Common myeloid progenitor, CD34-positive (primary cell): ENCODE results near the gene ALOXE3.

Experiments
- CTCF ChIA-PET: fragments of 350-600 bp; sonication (Branson Sonifier 250); formaldehyde crosslinking; loops from one replicate; lab custom pipeline; 2021; ENCODE audit warnings: antibody characterized with exemption; lab: Charles Lee
- POLR2A ChIA-PET: fragments of 350-600 bp; sonication (Branson Sonifier 250); formaldehyde crosslinking; loops from one replicate; lab custom pipeline; 2021; ENCODE audit warnings: antibody characterized with exemption; lab: Charles Lee
- DNase-seq, 3 donors: peaks; one replicate each; pipeline versions ENCODE4 v3.0.0 to v3.0.0-alpha.2; 2013
- H3K27ac ChIP-seq, 2 experiments: 1 replicate in 1 of 2; 2 replicates in 1 of 2; pipeline ENCODE4 v1.7.0; 2013; ENCODE audit warnings: inconsistent platforms in 2 of 2, low read length in 2 of 2, mild to moderate bottlenecking in 2 of 2, low read depth in 1 of 2, moderate library complexity in 1 of 2; ENCODE audit not compliant: severe bottlenecking in 2 of 2, insufficient read depth in 1 of 2, poor library complexity in 1 of 2
- H3K27me3 ChIP-seq, 5 experiments: replicated peaks in 2 of 5; 1 replicate in 3 of 5; 2 replicates in 2 of 5; pipeline versions ENCODE4 v1.6.1 to v1.7.0; 2013; ENCODE audit warnings: low read length in 4 of 5, mild to moderate bottlenecking in 2 of 5, moderate library complexity in 2 of 5, inconsistent platforms in 1 of 5; ENCODE audit not compliant: insufficient read depth in 5 of 5, control insufficient read depth in 4 of 5
- H3K36me3 ChIP-seq, 4 experiments: 1 replicate in 2 of 4; 2 replicates in 2 of 4; pipeline versions ENCODE4 v1.6.1 to v1.7.0; 2013; ENCODE audit warnings: low read length in 3 of 4, control low read depth in 1 of 4, mild to moderate bottlenecking in 1 of 4; ENCODE audit not compliant: control insufficient read depth in 4 of 4, insufficient read depth in 4 of 4
- H3K4me1 ChIP-seq, 4 experiments: 1 replicate in 3 of 4; 2 replicates in 1 of 4; pipeline versions ENCODE4 v1.6.1 to v1.7.1; 2013; ENCODE audit warnings: low read length in 3 of 4, mild to moderate bottlenecking in 3 of 4, control low read depth in 1 of 4, inconsistent platforms in 1 of 4, moderate library complexity in 1 of 4; ENCODE audit not compliant: control insufficient read depth in 4 of 4, insufficient read depth in 4 of 4; ENCODE audit errors: control extremely low read depth in 1 of 4
- H3K4me3 ChIP-seq, 7 experiments: 1 replicate in 4 of 7; 2 replicates in 3 of 7; pipeline versions ENCODE4 v1.5.1 to v1.7.0; 2013; ENCODE audit warnings: mild to moderate bottlenecking in 7 of 7, low read length in 6 of 7, moderate library complexity in 6 of 7, inconsistent platforms in 2 of 7, low read depth in 2 of 7, control low read depth in 1 of 7; ENCODE audit not compliant: insufficient read depth in 4 of 7, control insufficient read depth in 1 of 7; ENCODE audit errors: extremely low read depth in 1 of 7
- H3K9me3 ChIP-seq, 5 experiments: 1 replicate in 4 of 5; 2 replicates in 1 of 5; pipeline versions ENCODE4 v1.6.1 to v1.7.1; 2013; ENCODE audit warnings: low read length in 4 of 5, mild to moderate bottlenecking in 2 of 5, inconsistent platforms in 1 of 5, low read depth in 1 of 5, moderate library complexity in 1 of 5; ENCODE audit not compliant: control insufficient read depth in 4 of 5, insufficient read depth in 2 of 5; ENCODE audit errors: control extremely low read depth in 1 of 5
- WGBS: methylation state at CpG from one replicate; pipeline ENCODE4 v1.1.5; 2013; ENCODE audit not compliant: insufficient coverage; 5-methylcytosine and 5-hydroxymethylcytosine counted together

ALOXE3 gene

DNA sequence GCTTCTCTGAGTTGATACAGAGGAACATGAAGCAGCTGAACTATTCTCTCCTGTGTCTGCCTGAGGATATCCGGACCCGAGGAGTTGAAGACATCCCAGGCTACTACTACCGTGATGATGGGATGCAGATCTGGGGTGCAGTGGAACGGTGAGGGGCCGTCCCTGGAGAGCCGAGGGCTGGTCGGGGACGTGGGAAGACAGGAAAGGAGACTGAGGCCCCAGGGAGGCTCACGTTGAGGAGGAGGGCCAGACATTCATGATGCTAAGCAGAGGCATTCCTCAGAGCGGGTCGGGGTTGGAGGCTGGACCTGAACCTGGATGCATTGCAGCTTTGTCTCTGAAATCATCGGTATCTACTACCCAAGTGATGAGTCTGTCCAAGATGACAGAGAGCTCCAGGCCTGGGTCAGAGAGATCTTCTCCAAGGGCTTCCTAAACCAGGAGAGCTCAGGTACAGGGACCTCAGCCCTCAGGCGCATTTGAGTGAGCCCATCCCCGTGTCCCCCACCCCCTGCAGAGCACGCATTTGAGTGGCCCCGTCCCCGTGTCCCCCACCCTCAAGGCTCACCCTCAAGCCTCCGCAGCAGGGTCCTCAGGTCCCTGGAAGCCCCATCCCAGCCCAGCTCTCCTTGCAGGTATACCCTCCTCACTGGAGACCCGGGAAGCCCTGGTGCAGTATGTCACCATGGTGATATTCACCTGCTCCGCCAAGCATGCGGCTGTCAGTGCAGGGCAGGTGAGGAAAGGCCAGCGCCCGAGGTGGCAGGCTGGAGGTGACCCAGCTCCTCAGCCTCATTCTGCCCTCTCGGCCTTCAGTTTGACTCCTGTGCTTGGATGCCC lies 71.2 kb downstream of the ALOXE3 start:
- Histone ChIP-seq H3K9me3 (no peaks in the 10 kb centered on the region), H3K4me3 (no peak overlapping the region), H3K27ac (no peak overlapping the region), H3K36me3 (no peaks in the 10 kb centered on the region), H3K27me3 (no peaks in the 10 kb centered on the region), H3K4me1 (peaks cover 0 to 4% (median 0%) of the 10 kb centered on the region in 4 experiments)
- POLR2A ChIA-PET: no interaction called here
- DNase-seq: no peak
- CTCF ChIA-PET: interaction anchor here (0.6 to 2.0 kb wide), 8 partner anchors 10 to 185 kb away, joined by 3 to 6 read pairs (median 4); partner anchors contain the start of genes CNTROB and TRAPPC1
- 96% methylated on average over 24 of the region's 24 CpGs for WGBS

DNA sequence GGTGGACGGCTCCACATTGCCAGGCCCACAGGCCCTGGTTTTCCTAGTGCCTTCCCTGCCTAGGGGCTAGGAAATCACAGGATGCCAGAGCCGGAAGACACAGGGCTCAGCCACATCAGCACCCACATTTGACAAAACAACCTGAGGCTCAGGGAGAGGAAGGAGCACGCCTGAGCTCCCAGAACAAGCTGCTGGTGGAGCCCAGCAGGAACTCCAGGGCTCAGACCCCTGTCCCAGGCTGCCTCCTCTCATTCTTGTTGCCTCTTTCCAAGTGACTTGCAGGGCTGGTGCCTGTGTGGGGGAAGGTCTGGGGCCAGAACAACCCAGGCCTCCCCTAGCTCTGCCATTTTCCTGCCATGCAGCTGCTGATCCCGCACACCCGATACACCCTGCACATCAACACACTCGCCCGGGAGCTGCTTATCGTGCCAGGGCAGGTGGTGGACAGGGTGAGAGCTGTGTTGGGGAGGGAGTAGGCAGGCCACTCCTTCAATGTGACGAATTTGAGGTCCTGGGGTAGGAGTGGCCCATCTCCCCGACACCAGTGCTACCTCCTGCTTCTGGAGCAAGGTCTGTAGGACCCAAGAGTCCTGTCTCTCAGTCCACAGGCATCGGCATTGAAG lies 71.9 kb downstream of the ALOXE3 start:
- Histone ChIP-seq H3K27ac (no peak overlapping the region), H3K27me3 (no peaks in the 10 kb centered on the region), H3K36me3 (no peaks in the 10 kb centered on the region), H3K4me1 (peaks cover 0 to 11% (median 0%) of the 10 kb centered on the region in 4 experiments), H3K9me3 (no peaks in the 10 kb centered on the region), H3K4me3 (no peak overlapping the region)
- DNase-seq: no peak
- POLR2A ChIA-PET: no interaction called here
- 98% methylated on average over 9 of the region's 11 CpGs for WGBS
- CTCF ChIA-PET: interaction anchor here (0.8 to 2.0 kb wide), 9 partner anchors 11 to 185 kb away, joined by 3 to 6 read pairs (median 3); partner anchors contain the start of genes CNTROB, RNF227 and TRAPPC1
